GM12878 (cell line): Measurements from ENCODE around the gene CDKN2B-AS1. TPM values are rescaled to one million over a fixed set of nuclear protein-coding genes. Genes with fewer than 3 reads are reported as not detected.
A peak's percentile ranks its signal among the peaks of the same experiment; 100 is the strongest.

Experiments used
- ASH2L ChIP-seq: fragments of 300-600, 200-600 bp; sonication (generic); IDR thresholded peaks from 2 replicates; pipeline ENCODE4 v1.6.1; 2017; ENCODE audit warnings: low read depth, mild to moderate bottlenecking, borderline replicate concordance
- ATF3 ChIP-seq: IDR thresholded peaks from 2 replicates; pipeline ENCODE4 v1.6.1; 2011; ENCODE audit warnings: low read depth, mild to moderate bottlenecking, low read length, moderate library complexity, borderline replicate concordance; ENCODE audit errors: extremely low read depth
- BCL3 ChIP-seq: IDR thresholded peaks from 2 replicates; pipeline ENCODE4 v1.6.1; 2011; ENCODE audit warnings: borderline replicate concordance, low read depth, mild to moderate bottlenecking, moderate library complexity, low read length; ENCODE audit not compliant: insufficient read depth, poor library complexity, severe bottlenecking
- CBX3 ChIP-seq: fragments of 200-600 bp; sonication (generic); IDR thresholded peaks from 2 replicates; pipeline ENCODE4 v1.6.1; 2016; ENCODE audit warnings: low read depth, borderline replicate concordance
- E2F4 ChIP-seq: IDR thresholded peaks from 2 replicates; pipeline ENCODE4 v1.6.1; 2012; ENCODE audit warnings: low read depth, low read length, improper control_type of control experiment
- EED ChIP-seq: sonication (generic); IDR thresholded peaks from 2 replicates; pipeline ENCODE4 v1.6.1; 2016; ENCODE audit warnings: antibody characterized with exemption, low read depth
- KAT2A ChIP-seq: conservative IDR thresholded peaks from 2 replicates; pipeline ENCODE4 v1.6.1; 2011; ENCODE audit warnings: low read depth, low read length; ENCODE audit not compliant: control insufficient read depth
- KDM1A ChIP-seq: fragments of 200-600 bp; sonication (generic); IDR thresholded peaks from 2 replicates; pipeline ENCODE4 v1.6.1; 2016; ENCODE audit warnings: borderline replicate concordance
- MEF2A ChIP-seq: IDR thresholded peaks from 2 replicates; pipeline ENCODE4 v1.6.1; 2011; ENCODE audit warnings: low read depth, mild to moderate bottlenecking, low read length, moderate library complexity; ENCODE audit not compliant: insufficient read depth
- MLLT1 ChIP-seq: fragments of 450-650 bp; IDR thresholded peaks from 2 replicates; pipeline ENCODE4 v1.6.1; 2016; ENCODE audit warnings: mild to moderate bottlenecking
- MTA2 ChIP-seq: fragments of 450-650 bp; IDR thresholded peaks from 2 replicates; pipeline ENCODE4 v1.6.1; 2016; ENCODE audit warnings: low read depth, mild to moderate bottlenecking, moderate library complexity
- MXI1 ChIP-seq: fragments of 150-350 bp; IDR thresholded peaks from 2 replicates; pipeline ENCODE4 v1.6.1; 2011; ENCODE audit warnings: low read depth, mild to moderate bottlenecking, inconsistent platforms, low read length, improper control_type of control experiment
- POLR2A ChIP-seq: IDR thresholded peaks from 2 replicates; pipeline ENCODE4 v1.6.1; 2011; ENCODE audit warnings: low read depth, mild to moderate bottlenecking, low read length
- RFX5 ChIP-seq: IDR thresholded peaks from 2 replicates; pipeline ENCODE4 v1.6.1; 2011; ENCODE audit warnings: low read depth, low read length, improper control_type of control experiment
- SREBF1 ChIP-seq: IDR thresholded peaks from 2 replicates; pipeline ENCODE4 v1.6.1; 2012; ENCODE audit warnings: mild to moderate bottlenecking, low read length
- STAT1 ChIP-seq: fragments of 450-650 bp; conservative IDR thresholded peaks from 2 replicates; pipeline ENCODE4 v1.6.1; 2014; ENCODE audit warnings: antibody characterized with exemption, mild to moderate bottlenecking
- TBL1XR1 ChIP-seq: IDR thresholded peaks from 2 replicates; pipeline ENCODE4 v1.6.1; 2012; ENCODE audit warnings: low read depth, low read length, improper control_type of control experiment
- ZBTB11 ChIP-seq: fragments of 450-650 bp; formaldehyde crosslinking; IDR thresholded peaks from 2 replicates; pipeline ENCODE4 v1.5.0; 2022; ENCODE audit warnings: mild to moderate bottlenecking, missing genetic modification characterization
- ZNF274 ChIP-seq: IDR thresholded peaks from one replicate; pipeline ENCODE4 v1.8.0; 2011; ENCODE audit not compliant: insufficient read length, insufficient read depth
- polyA plus RNA-seq, 11 experiments: library from polyadenylated mRNA; depleted of rRNA in 4 of 11; unstranded in 6 of 11; stranded (reverse) in 5 of 11; fragments of >200 nt; fragmentation: Nextera tagmentation in 4 of 11; fragmentation: Illumina TruSeq in 1 of 11; extraction: Ambion mirVana in 4 of 11; extraction: Trizol in 1 of 11; gene quantifications; 1 replicate in 1 of 11; 2 replicates in 10 of 11; pipeline versions ENCODE4 v1.2.1 to v1.2.3, GENCODE V29; 2011 to 2016; ENCODE audit warnings: inconsistent platforms in 2 of 11, missing spikeins in 2 of 11, low read depth in 1 of 11
- total RNA-seq, 4 experiments: library from RNA; depleted of rRNA in 3 of 4; stranded (reverse); fragments of >200 nt in 3 of 4; fragmentation: Illumina TruSeq in 1 of 4; extraction: Trizol in 1 of 4; gene quantifications; 2 replicates each; pipeline versions ENCODE4 v1.2.1 to v1.2.3, GENCODE V29; 2013 to 2021

The CDKN2B-AS1 gene
- total and polyA plus RNA-seq, 10 of the 15 experiments (the other 5 are each of a cell fraction or from before 2014, with no cell fraction given): 0.22 to 2.2 (median 1.0) TPM; not detected in 1

GRCh38 chr9:22105005-22105722 is 110.6 kb downstream of the CDKN2B-AS1 start (continued):
- TF ChIP-seq MLLT1 (no peak), ZNF274 (no peak), ZBTB11 (CRISPR knock-in tag) (no peak), ASH2L (no peak), KAT2A (no peak), BCL3 (peak; percentile 81), STAT1 (no peak), POLR2A (no peak), E2F4 (no peak), RFX5 (no peak), MTA2 (peak; percentile 26; the same call in 1 of the 2 replicates), CBX3 (no peak), ATF3 (no peak), MEF2A (peak; percentile 73), TBL1XR1 (peak; percentile 65), EED (peak; percentile 77), KDM1A (no peak), MXI1 (no peak), SREBF1 (peak; percentile 45; the same call in 1 of the 2 replicates)
